ENCODE results near the gene DLGAP1.
A peak's percentile ranks its signal among the peaks of the same experiment; 100 is the strongest.

GRCh38 chr18:3665780-3666525, 789.2 kb downstream of the DLGAP1 start:
- TF ChIP-seq CTCF (IDR thresholded peaks at IDR 0.05; ENCODE audit: insufficient read depth, low read length, poor library complexity, severe bottlenecking) (peak; percentile 48), EZH2phosphoT487 (conservative IDR thresholded peaks at IDR 0.05; ENCODE audit: low read length) (no peak)
